Smooth muscle cell (in vitro differentiated cells): Measurements from ENCODE around the gene SC5D. TPM values are rescaled to one million over a fixed set of nuclear protein-coding genes. Genes with fewer than 3 reads are reported as not detected.

Experiments
- DNase-seq: peaks from one replicate; lab custom pipeline; 2025; ENCODE audit not compliant: unreplicated experiment; lab: John Stamatoyannopoulos, UW
- H2AFZ ChIP-seq: fragments of 200-600 bp; sonication (generic); 2 replicates; pipeline ENCODE4 v1.6.0; 2016; ENCODE audit warnings: antibody characterized with exemption, low read depth, mild to moderate bottlenecking
- H3F3A ChIP-seq: fragments of 200-600 bp; sonication (generic); 2 replicates; pipeline ENCODE4 v1.6.0; 2017; ENCODE audit warnings: antibody characterized with exemption, low read depth
- H3K27ac ChIP-seq: fragments of 200-600 bp; sonication (generic); 2 replicates; pipeline ENCODE4 v1.5.1; 2016; ENCODE audit warnings: low read depth, mild to moderate bottlenecking
- H3K27me3 ChIP-seq: fragments of 200-600 bp; sonication (generic); 2 replicates; pipeline ENCODE4 v1.6.1; 2016; ENCODE audit warnings: low read depth, mild to moderate bottlenecking
- H3K36me3 ChIP-seq: fragments of 200-600 bp; sonication (generic); 2 replicates; pipeline ENCODE4 v1.5.1; 2016; ENCODE audit warnings: low read depth
- H3K4me1 ChIP-seq: fragments of 200-600 bp; sonication (generic); 2 replicates; pipeline ENCODE4 v1.5.1; 2016; ENCODE audit warnings: low read depth
- H3K4me2 ChIP-seq: fragments of 200-600 bp; sonication (generic); 2 replicates; pipeline ENCODE4 v1.6.0; 2016; ENCODE audit warnings: mild to moderate bottlenecking
- H3K4me3 ChIP-seq: fragments of 200-600 bp; sonication (generic); 2 replicates; pipeline ENCODE4 v1.5.1; 2016; ENCODE audit warnings: mild to moderate bottlenecking
- H3K79me2 ChIP-seq: fragments of 200-600 bp; sonication (generic); 2 replicates; pipeline ENCODE4 v1.6.0; 2016; ENCODE audit warnings: low read depth, mild to moderate bottlenecking
- H3K9ac ChIP-seq: fragments of 200-600 bp; sonication (generic); 2 replicates; pipeline ENCODE4 v1.6.0; 2016; ENCODE audit warnings: low read depth
- H3K9me3 ChIP-seq: fragments of 200-600 bp; sonication (generic); replicated peaks from 2 replicates; pipeline ENCODE4 v1.5.1; 2016; ENCODE audit warnings: low read depth
- H4K20me1 ChIP-seq: fragments of 200-600 bp; sonication (generic); 2 replicates; pipeline ENCODE4 v1.6.0; 2016; ENCODE audit warnings: low read depth
- WGBS: methylation state at CpG from one replicate; pipeline ENCODE4 v1.1.7; 2016; ENCODE audit warnings: low lambda C conversion rate; 5-methylcytosine and 5-hydroxymethylcytosine counted together
- polyA plus RNA-seq: library from polyadenylated mRNA; unstranded; fragments of >200 nt; fragmentation: Nextera tagmentation; extraction: Ambion mirVana; gene quantifications from 2 replicates; pipeline ENCODE4 v1.2.1, GENCODE V29; 2016
- total RNA-seq: library from RNA; depleted of rRNA; stranded (reverse); fragments of >200 nt; gene quantifications from 2 replicates; pipeline ENCODE4 v1.2.3, GENCODE V29; 2014
- TF ChIP-seq, protein P1 (sequence below): fragments of 200-600 bp; sonication (generic); IDR thresholded peaks from 2 replicates; pipeline ENCODE4 v1.5.1; 2017; ENCODE audit warnings: borderline replicate concordance, mild to moderate bottlenecking, antibody characterized with exemption; ENCODE audit not compliant: insufficient read depth, poor library complexity, severe bottlenecking

Gene SC5D
- total and polyA plus RNA-seq, 2 experiments from 2014 or later, result 59.5 to 138 TPM

DNA sequence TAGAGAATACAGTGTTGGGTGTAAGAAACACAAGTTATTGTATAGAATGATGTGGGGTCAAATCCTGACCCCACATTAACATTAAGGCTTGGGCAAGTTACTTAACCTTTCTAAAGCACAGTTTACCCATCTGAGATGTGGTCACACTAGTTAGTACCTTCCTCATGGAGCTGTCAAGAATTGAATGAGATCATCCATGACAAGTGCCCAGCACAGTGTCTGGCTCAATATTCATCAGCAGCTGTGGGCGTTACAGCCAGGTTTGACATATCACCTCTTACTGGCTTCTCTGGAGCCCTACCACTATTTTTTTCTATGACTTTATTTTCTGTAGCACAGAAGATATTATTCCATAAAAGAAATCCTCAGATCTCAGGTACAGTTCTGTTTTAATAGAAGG is 57.2 kb downstream of the SC5D start:
- WGBS, result 85% methylated on average over 1 of the region's 1 CpG
- no peaks in the 10 kb centered on the region for H3K79me2 ChIP-seq

DNA sequence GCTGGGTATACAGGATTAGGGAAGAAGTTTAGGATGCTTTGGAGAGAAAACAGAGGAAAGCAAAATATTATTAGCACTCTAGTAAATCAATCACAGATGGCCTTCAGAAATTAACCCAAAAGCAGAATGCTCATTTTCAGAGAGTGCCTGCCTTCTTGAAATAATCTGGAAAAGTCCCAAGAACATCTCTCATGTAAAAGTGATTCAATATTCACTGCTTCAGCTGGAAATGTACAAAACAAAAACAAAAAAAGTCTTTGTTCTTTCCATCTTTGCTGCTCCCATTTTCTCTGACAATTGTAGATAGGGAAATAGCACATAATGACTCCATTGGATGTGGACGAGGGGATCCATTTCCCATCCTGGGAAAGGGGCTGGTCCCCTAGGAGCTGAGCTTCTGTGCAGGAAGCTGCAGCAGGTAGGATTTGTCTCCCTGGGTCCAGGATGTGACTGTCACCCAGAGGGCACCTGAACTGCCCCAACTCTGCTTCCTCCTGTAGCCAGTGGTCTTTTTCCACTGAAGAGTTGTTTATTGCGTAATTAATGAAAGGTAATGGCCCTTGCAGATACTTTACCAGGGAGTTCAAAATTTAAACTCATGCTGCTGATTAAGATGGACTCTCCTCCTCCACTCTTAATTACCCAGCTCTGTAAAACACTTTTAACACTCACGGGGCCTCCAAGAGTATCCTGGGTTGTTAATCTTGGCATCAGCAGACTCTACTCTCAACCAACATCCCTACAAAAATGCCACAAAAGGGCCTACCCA is 57.9 kb downstream of the SC5D start:
- H3K4me3 ChIP-seq, result no peak overlapping the region
- no peaks in the 10 kb centered on the region for H3K79me2 ChIP-seq
- H3K9ac ChIP-seq, result no peak overlapping the region
- H3K9me3 ChIP-seq, result no peaks in the 10 kb centered on the region
- no peak overlapping the region for H2AFZ ChIP-seq
- 75% methylated on average over 3 of the region's 3 CpGs for WGBS
- H3F3A ChIP-seq, result no peaks in the 10 kb centered on the region
- H3K4me1 ChIP-seq, result no peaks in the 10 kb centered on the region
- H3K36me3 ChIP-seq, result no peaks in the 10 kb centered on the region
- no peaks in the 10 kb centered on the region for H3K27me3 ChIP-seq
- H4K20me1 ChIP-seq, result no peaks in the 10 kb centered on the region
- TF ChIP-seq, protein P1, sequence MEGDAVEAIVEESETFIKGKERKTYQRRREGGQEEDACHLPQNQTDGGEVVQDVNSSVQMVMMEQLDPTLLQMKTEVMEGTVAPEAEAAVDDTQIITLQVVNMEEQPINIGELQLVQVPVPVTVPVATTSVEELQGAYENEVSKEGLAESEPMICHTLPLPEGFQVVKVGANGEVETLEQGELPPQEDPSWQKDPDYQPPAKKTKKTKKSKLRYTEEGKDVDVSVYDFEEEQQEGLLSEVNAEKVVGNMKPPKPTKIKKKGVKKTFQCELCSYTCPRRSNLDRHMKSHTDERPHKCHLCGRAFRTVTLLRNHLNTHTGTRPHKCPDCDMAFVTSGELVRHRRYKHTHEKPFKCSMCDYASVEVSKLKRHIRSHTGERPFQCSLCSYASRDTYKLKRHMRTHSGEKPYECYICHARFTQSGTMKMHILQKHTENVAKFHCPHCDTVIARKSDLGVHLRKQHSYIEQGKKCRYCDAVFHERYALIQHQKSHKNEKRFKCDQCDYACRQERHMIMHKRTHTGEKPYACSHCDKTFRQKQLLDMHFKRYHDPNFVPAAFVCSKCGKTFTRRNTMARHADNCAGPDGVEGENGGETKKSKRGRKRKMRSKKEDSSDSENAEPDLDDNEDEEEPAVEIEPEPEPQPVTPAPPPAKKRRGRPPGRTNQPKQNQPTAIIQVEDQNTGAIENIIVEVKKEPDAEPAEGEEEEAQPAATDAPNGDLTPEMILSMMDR, result no peak
- no peak for DNase-seq
- no peak overlapping the region for H3K4me2 ChIP-seq
- no peak overlapping the region for H3K27ac ChIP-seq

More for the DNA sequence above, 57.2 kb downstream of the SC5D start:
- no peak for DNase-seq
- H3K36me3 ChIP-seq, result no peaks in the 10 kb centered on the region
- no peaks in the 10 kb centered on the region for H3F3A ChIP-seq
- H3K27ac ChIP-seq, result no peak overlapping the region
- TF ChIP-seq, protein P1, result no peak
- no peaks in the 10 kb centered on the region for H3K27me3 ChIP-seq
- no peaks in the 10 kb centered on the region for H4K20me1 ChIP-seq
- H3K4me1 ChIP-seq, result no peaks in the 10 kb centered on the region
- no peaks in the 10 kb centered on the region for H3K9me3 ChIP-seq
- no peak overlapping the region for H2AFZ ChIP-seq
- no peak overlapping the region for H3K9ac ChIP-seq
- no peak overlapping the region for H3K4me3 ChIP-seq
- H3K4me2 ChIP-seq, result no peak overlapping the region

DNA sequence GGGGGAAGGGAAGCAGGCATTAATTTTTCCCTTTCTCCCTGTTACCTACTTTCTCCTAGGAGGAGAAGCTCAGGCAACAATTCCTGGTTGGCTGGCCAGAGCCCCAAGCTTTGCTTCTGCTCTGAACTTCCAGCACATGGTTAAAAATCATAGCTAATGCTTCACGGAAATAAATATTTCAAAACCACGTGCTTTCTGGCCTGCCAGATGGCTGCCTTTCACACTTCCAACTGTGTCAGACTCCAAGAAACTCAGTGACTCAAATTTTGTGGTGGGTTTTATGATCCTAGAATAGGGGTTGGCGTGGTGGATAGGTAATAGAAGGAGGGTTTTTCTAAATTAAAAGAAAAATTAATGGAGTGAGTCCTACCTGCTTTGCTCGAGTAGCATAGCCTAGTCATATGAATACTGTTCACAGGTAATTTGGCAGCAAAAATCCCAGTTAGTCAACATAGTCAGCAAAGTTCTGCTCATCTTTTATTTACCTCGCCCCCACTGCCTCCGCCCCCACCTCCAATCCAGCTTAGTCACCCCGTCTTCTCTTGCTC is 58.6 kb downstream of the SC5D start:
- WGBS, result 60% methylated on average over 7 of the region's 7 CpGs
- Histone ChIP-seq H3K36me3 (no peaks in the 10 kb centered on the region), H2AFZ (no peak overlapping the region), H3K4me3 (no peak overlapping the region), H3K9me3 (no peaks in the 10 kb centered on the region), H4K20me1 (no peaks in the 10 kb centered on the region), H3K27me3 (no peaks in the 10 kb centered on the region), H3F3A (no peaks in the 10 kb centered on the region), H3K79me2 (no peaks in the 10 kb centered on the region), H3K9ac (no peak overlapping the region), H3K27ac (no peak overlapping the region), H3K4me2 (no peak overlapping the region), H3K4me1 (no peaks in the 10 kb centered on the region)
- TF ChIP-seq, protein P1, result no peak
- DNase-seq, result no peak
